GM12878 (cell line): ENCODE data around the gene ARVCF. TPM values are rescaled to one million over a fixed set of nuclear protein-coding genes. Genes with fewer than 3 reads are reported as not detected.

Experiments
- ATAC-seq: fragments of 200-7000 bp; cut with Tn5 transposase; 3 replicates; pipeline ENCODE4 v1.9.1; 2020; ENCODE audit warnings: mild to moderate bottlenecking, moderate library complexity
- BruUV-seq: library from RNA; stranded (reverse); fragments of 400-500 nt; replicated peaks from 2 replicates; lab custom pipeline; 2021; lab: Mats Ljungman, UMichigan
- CTCF ChIA-PET: fragments of 300-600 bp; sonication (Branson Sonifier 250); formaldehyde crosslinking; extraction: SDS; loops from one replicate; lab custom pipeline; 2021; ENCODE audit warnings: inconsistent platforms; lab: Yijun Ruan, JAX
- POLR2A ChIA-PET: fragments of 350-600 bp; formaldehyde crosslinking; extraction: SDS; loops from one replicate; lab custom pipeline; 2021; ENCODE audit warnings: inconsistent platforms; lab: Charles Lee
- RAD21 ChIA-PET: fragments of 300-600 bp; sonication (Branson Sonifier 250); formaldehyde crosslinking; loops from one replicate; lab custom pipeline; 2023; ENCODE audit warnings: antibody characterized with exemption; ENCODE audit not compliant: unreplicated experiment; lab: Charles Lee
- SMC1A ChIA-PET: fragments of 300-600 bp; sonication (Branson Sonifier 250); formaldehyde crosslinking; loops from one replicate; lab custom pipeline; 2023; ENCODE audit not compliant: unreplicated experiment, uncharacterized antibody; lab: Charles Lee
- DNase-seq: peaks from one replicate; pipeline ENCODE4 v3.0.0-alpha.2; 2011; ENCODE audit warnings: low read depth, low spot score
- FAIRE-seq: peaks from 3 replicates; lab custom pipeline; 2011; peaks lifted over from hg19 to GRCh38; lab: Jason Lieb, UNC
- H2AFZ ChIP-seq: 2 replicates; pipeline ENCODE4 v1.6.0; 2011; ENCODE audit warnings: low read depth, low read length, control low read depth; ENCODE audit not compliant: control insufficient read depth
- H3K27ac ChIP-seq: 2 replicates; pipeline ENCODE4 v1.5.1; 2011; ENCODE audit warnings: control low read depth; ENCODE audit not compliant: control insufficient read depth, insufficient read depth
- H3K27me3 ChIP-seq, 2 experiments: replicated peaks in 1 of 2; 2 replicates each; pipeline versions ENCODE4 v1.6.0 to v1.6.1; 2011; ENCODE audit warnings: low read length in 1 of 2; ENCODE audit not compliant: control insufficient read depth in 2 of 2, insufficient read depth in 2 of 2
- H3K36me3 ChIP-seq, 2 experiments: 2 replicates each; pipeline ENCODE4 v1.5.1; 2011; ENCODE audit warnings: low read length in 1 of 2; ENCODE audit not compliant: control insufficient read depth in 2 of 2, insufficient read depth in 2 of 2
- H3K4me1 ChIP-seq: 2 replicates; pipeline ENCODE4 v1.6.1; 2011; ENCODE audit warnings: mild to moderate bottlenecking, low read length, moderate library complexity, mixed read lengths; ENCODE audit not compliant: control insufficient read depth, insufficient read depth
- H3K4me2 ChIP-seq: 2 replicates; pipeline ENCODE4 v1.6.0; 2011; ENCODE audit warnings: control low read depth; ENCODE audit not compliant: control insufficient read depth, insufficient read depth
- H3K4me3 ChIP-seq: fragments of 200-600 bp; sonication (generic); 2 replicates; pipeline ENCODE4 v1.5.1; 2016
- H3K79me2 ChIP-seq: 2 replicates; pipeline ENCODE4 v1.6.0; 2011; ENCODE audit warnings: low read length; ENCODE audit not compliant: control insufficient read depth, insufficient read depth
- H3K9ac ChIP-seq: 2 replicates; pipeline ENCODE4 v1.8.0; 2011; ENCODE audit warnings: low read length, control low read depth, mixed read lengths; ENCODE audit not compliant: control insufficient read depth, insufficient read depth
- H3K9me3 ChIP-seq: replicated peaks from 3 replicates; pipeline ENCODE4 v1.5.1; 2011; ENCODE audit warnings: mild to moderate bottlenecking, low read length; ENCODE audit not compliant: control insufficient read depth, insufficient read depth
- H4K20me1 ChIP-seq: 2 replicates; pipeline ENCODE4 v1.6.0; 2011; ENCODE audit not compliant: control insufficient read depth, insufficient read depth
- BCLAF1 ChIP-seq: fragments of 450-650 bp; IDR thresholded peaks from 2 replicates; pipeline ENCODE4 v1.6.1; 2017; ENCODE audit warnings: antibody characterized with exemption, mild to moderate bottlenecking, moderate library complexity
- CEBPB ChIP-seq, 2 experiments: fragments of 150-350 bp in 1 of 2; IDR thresholded peaks; 2 replicates each; pipeline ENCODE4 v1.6.1; 2012 to 2014; ENCODE audit warnings: low read depth in 2 of 2, low read length in 2 of 2, borderline replicate concordance in 1 of 2, inconsistent platforms in 1 of 2
- CHD2 ChIP-seq: IDR thresholded peaks from 2 replicates; pipeline ENCODE4 v1.6.1; 2011; ENCODE audit warnings: low read depth, low read length, improper control_type of control experiment, borderline replicate concordance
- CREB1 ChIP-seq: IDR thresholded peaks from 2 replicates; pipeline ENCODE4 v1.6.1; 2012; ENCODE audit warnings: low read depth, mild to moderate bottlenecking, inconsistent platforms
- EED ChIP-seq: sonication (generic); IDR thresholded peaks from 2 replicates; pipeline ENCODE4 v1.6.1; 2016; ENCODE audit warnings: antibody characterized with exemption, low read depth
- JUND ChIP-seq: IDR thresholded peaks from 2 replicates; pipeline ENCODE4 v1.6.1; 2012; ENCODE audit warnings: low read depth, mild to moderate bottlenecking, low read length, improper control_type of control experiment, moderate library complexity
- MXI1 ChIP-seq: fragments of 150-350 bp; IDR thresholded peaks from 2 replicates; pipeline ENCODE4 v1.6.1; 2011; ENCODE audit warnings: low read depth, mild to moderate bottlenecking, inconsistent platforms, low read length, improper control_type of control experiment
- MYB ChIP-seq: fragments of 150-350 bp; IDR thresholded peaks from 2 replicates; pipeline ENCODE4 v1.6.1; 2014; ENCODE audit warnings: mild to moderate bottlenecking, low read depth, low read length, borderline replicate concordance
- NR2C1 ChIP-seq: fragments of 450-650 bp; IDR thresholded peaks from 2 replicates; pipeline ENCODE4 v1.6.1; 2017; ENCODE audit warnings: antibody characterized with exemption, mild to moderate bottlenecking, moderate library complexity
- SIX5 ChIP-seq: IDR thresholded peaks from 2 replicates; pipeline ENCODE4 v1.6.1; 2011; ENCODE audit warnings: mild to moderate bottlenecking, low read depth, low read length, moderate library complexity; ENCODE audit not compliant: severe bottlenecking
- SREBF1 ChIP-seq: IDR thresholded peaks from 2 replicates; pipeline ENCODE4 v1.6.1; 2012; ENCODE audit warnings: mild to moderate bottlenecking, low read length
- TAF1 ChIP-seq: IDR thresholded peaks from 2 replicates; pipeline ENCODE4 v1.6.1; 2011; ENCODE audit warnings: mild to moderate bottlenecking, low read depth, low read length, borderline replicate concordance
- YBX1 ChIP-seq: fragments of 450-650 bp; IDR thresholded peaks from 2 replicates; pipeline ENCODE4 v1.6.1; 2016; ENCODE audit warnings: antibody characterized with exemption
- YY1 ChIP-seq: IDR thresholded peaks from 2 replicates; pipeline ENCODE4 v1.6.1; 2011; ENCODE audit warnings: low read depth, mild to moderate bottlenecking, low read length
- ZNF24 ChIP-seq: fragments of 450-650 bp; IDR thresholded peaks from 2 replicates; pipeline ENCODE4 v1.6.1; 2017; ENCODE audit warnings: antibody characterized with exemption, mild to moderate bottlenecking
- WGBS: methylation state at CpG from one replicate; pipeline ENCODE4 v1.1.6; 2016; ENCODE audit warnings: low lambda C conversion rate; ENCODE audit not compliant: insufficient replicate concordance, insufficient coverage; ENCODE audit errors: missing lambda C conversion rate; 5-methylcytosine and 5-hydroxymethylcytosine counted together
- in situ Hi-C: fragments of 300-500 bp; cut with MboI; formaldehyde crosslinking; loops from 9 replicates; pipeline ENCODE4 v1.14.3; 2018; ENCODE audit warnings: mixed read lengths
- intact Hi-C: fragments of 100-400 bp; cut with micrococcal nuclease; formaldehyde crosslinking; loops from one replicate; pipeline ENCODE4 v1.14.2; 2022; ENCODE audit not compliant: unreplicated experiment
- polyA plus RNA-seq, 11 experiments: library from polyadenylated mRNA; depleted of rRNA in 4 of 11; unstranded in 6 of 11; stranded (reverse) in 5 of 11; fragments of >200 nt; fragmentation: Nextera tagmentation in 4 of 11; fragmentation: Illumina TruSeq in 1 of 11; extraction: Ambion mirVana in 4 of 11; extraction: Trizol in 1 of 11; gene quantifications; 1 replicate in 1 of 11; 2 replicates in 10 of 11; pipeline versions ENCODE4 v1.2.1 to v1.2.3, GENCODE V29; 2011 to 2016; ENCODE audit warnings: inconsistent platforms in 2 of 11, missing spikeins in 2 of 11, low read depth in 1 of 11
- total RNA-seq, 4 experiments: library from RNA; depleted of rRNA in 3 of 4; stranded (reverse); fragments of >200 nt in 3 of 4; fragmentation: Illumina TruSeq in 1 of 4; extraction: Trizol in 1 of 4; gene quantifications; 2 replicates each; pipeline versions ENCODE4 v1.2.1 to v1.2.3, GENCODE V29; 2013 to 2021
- TF ChIP-seq, protein P1 (sequence below): fragments of 450-650 bp; IDR thresholded peaks from 2 replicates; pipeline ENCODE4 v1.6.1; 2018; ENCODE audit warnings: borderline replicate concordance, mild to moderate bottlenecking; ENCODE audit not compliant: partially characterized antibody
- TF ChIP-seq, protein P2 (sequence below): fragments of 450-650 bp; IDR thresholded peaks from 2 replicates; pipeline ENCODE4 v1.6.1; 2014; ENCODE audit warnings: mild to moderate bottlenecking

Gene ARVCF
- total and polyA plus RNA-seq, 10 of the 15 experiments (the other 5 are each of a cell fraction or from before 2014, with no cell fraction given), result 0.13 to 1.9 (median 1.0) TPM; not detected in 2

GRCh38 chr22:20009582-20010306 is 6.9 kb downstream of the ARVCF start:
- 58% methylated on average over 8 of the region's 8 CpGs for WGBS
- FAIRE-seq (no peak), DNase-seq (no peak), ATAC-seq (no peak)
- BruUV-seq, result no TSS peak
- H4K20me1 ChIP-seq, result no peaks in the 10 kb centered on the region
- TF ChIP-seq CHD2, result no peak
- TF ChIP-seq SREBF1, result no peak
- TF ChIP-seq, protein P1, sequence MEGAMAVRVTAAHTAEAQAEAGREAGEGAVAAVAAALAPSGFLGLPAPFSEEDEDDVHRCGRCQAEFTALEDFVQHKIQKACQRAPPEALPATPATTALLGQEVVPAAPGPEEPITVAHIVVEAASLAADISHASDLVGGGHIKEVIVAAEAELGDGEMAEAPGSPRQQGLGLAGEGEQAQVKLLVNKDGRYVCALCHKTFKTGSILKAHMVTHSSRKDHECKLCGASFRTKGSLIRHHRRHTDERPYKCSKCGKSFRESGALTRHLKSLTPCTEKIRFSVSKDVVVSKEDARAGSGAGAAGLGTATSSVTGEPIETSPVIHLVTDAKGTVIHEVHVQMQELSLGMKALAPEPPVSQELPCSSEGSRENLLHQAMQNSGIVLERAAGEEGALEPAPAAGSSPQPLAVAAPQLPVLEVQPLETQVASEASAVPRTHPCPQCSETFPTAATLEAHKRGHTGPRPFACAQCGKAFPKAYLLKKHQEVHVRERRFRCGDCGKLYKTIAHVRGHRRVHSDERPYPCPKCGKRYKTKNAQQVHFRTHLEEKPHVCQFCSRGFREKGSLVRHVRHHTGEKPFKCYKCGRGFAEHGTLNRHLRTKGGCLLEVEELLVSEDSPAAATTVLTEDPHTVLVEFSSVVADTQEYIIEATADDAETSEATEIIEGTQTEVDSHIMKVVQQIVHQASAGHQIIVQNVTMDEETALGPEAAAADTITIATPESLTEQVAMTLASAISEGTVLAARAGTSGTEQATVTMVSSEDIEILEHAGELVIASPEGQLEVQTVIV, result no peak
- TF ChIP-seq NR2C1, result no peak
- TF ChIP-seq JUND, result no peak
- no peak for TF ChIP-seq BCLAF1
- no peak for TF ChIP-seq EED
- no peak for TF ChIP-seq TAF1
- no peak for TF ChIP-seq CEBPB (IDR thresholded peaks at IDR 0.05; ENCODE audit: borderline replicate concordance in 1 of 2, low read depth in 2 of 2, low read length in 2 of 2)
- TF ChIP-seq ZNF24, result no peak
- TF ChIP-seq MYB, result no peak
- TF ChIP-seq CREB1, result no peak
- TF ChIP-seq YY1, result no peak
- no peak for TF ChIP-seq YBX1
- no peak for TF ChIP-seq SIX5
- TF ChIP-seq MXI1, result no peak
- TF ChIP-seq, protein P2, sequence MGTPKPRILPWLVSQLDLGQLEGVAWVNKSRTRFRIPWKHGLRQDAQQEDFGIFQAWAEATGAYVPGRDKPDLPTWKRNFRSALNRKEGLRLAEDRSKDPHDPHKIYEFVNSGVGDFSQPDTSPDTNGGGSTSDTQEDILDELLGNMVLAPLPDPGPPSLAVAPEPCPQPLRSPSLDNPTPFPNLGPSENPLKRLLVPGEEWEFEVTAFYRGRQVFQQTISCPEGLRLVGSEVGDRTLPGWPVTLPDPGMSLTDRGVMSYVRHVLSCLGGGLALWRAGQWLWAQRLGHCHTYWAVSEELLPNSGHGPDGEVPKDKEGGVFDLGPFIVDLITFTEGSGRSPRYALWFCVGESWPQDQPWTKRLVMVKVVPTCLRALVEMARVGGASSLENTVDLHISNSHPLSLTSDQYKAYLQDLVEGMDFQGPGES, result no peak
- H3K4me2 ChIP-seq, result no peak overlapping the region
- CTCF ChIA-PET, result no interaction called here
- H3K9me3 ChIP-seq, result no peaks in the 10 kb centered on the region
- no peaks in the 10 kb centered on the region for H3K36me3 ChIP-seq
- H3K79me2 ChIP-seq, result no peaks in the 10 kb centered on the region
- in situ Hi-C loops (no loop called here), intact Hi-C loops (loop anchor here (5.0 kb wide), 1 partner anchor 37 kb away; no protein-coding TSS in a partner anchor)
- H3K9ac ChIP-seq, result no peak overlapping the region
- H3K27me3 ChIP-seq, result peaks cover under 1 to 2% of the 10 kb centered on the region in 2 experiments; a peak in 1 of 4 replicates
- SMC1A ChIA-PET, result no interaction called here
- H3K4me1 ChIP-seq, result no peaks in the 10 kb centered on the region
- POLR2A ChIA-PET, result no interaction called here
- H2AFZ ChIP-seq, result no peak overlapping the region
- RAD21 ChIA-PET, result no interaction called here
- H3K4me3 ChIP-seq, result no peak overlapping the region
- H3K27ac ChIP-seq, result no peak overlapping the region
